HCT116 (cell line): Measurements from ENCODE around the gene GALNT6. TPM values are rescaled to one million over a fixed set of nuclear protein-coding genes. Genes with fewer than 3 reads are reported as not detected.

ENCODE experiments used
- ATAC-seq: fragments of 200-7000 bp; cut with Tn5 transposase; 2 replicates; pipeline ENCODE4 v1.9.1; 2020; ENCODE audit warnings: mild to moderate bottlenecking, moderate library complexity
- BruUV-seq: library from RNA; stranded (reverse); fragments of 400-500 nt; replicated peaks from 2 replicates; lab custom pipeline; 2021; lab: Mats Ljungman, UMichigan
- CTCF ChIA-PET: fragments of 300-600 bp; sonication (Branson Sonifier 250); formaldehyde crosslinking; loops from one replicate; lab custom pipeline; 2021; ENCODE audit warnings: antibody characterized with exemption; lab: Charles Lee
- POLR2A ChIA-PET: fragments of 300-600, 350-600 bp; sonication (Branson Sonifier 250); formaldehyde crosslinking; loops from one replicate; lab custom pipeline; 2021; ENCODE audit warnings: antibody characterized with exemption; lab: Charles Lee
- RAD21 ChIA-PET, 2 experiments: fragments of 300-600 bp; sonication (Branson Sonifier 250); formaldehyde crosslinking; loops; one replicate each; lab custom pipeline; 2023; ENCODE audit warnings: low total read pairs in 2 of 2; ENCODE audit not compliant: uncharacterized antibody in 2 of 2, unreplicated experiment in 2 of 2, low non-redundant PET in 1 of 2; lab: Charles Lee
- DNase-seq: peaks from one replicate; pipeline ENCODE4 v3.0.0-alpha.2; 2010; ENCODE audit warnings: low read depth, low spot score
- H2AFZ ChIP-seq: fragments of 200-600 bp; shearing (Covaris generic), sonication (generic); 2 replicates; pipeline ENCODE4 v1.6.1; 2017; ENCODE audit warnings: low read depth, mixed run types, mixed read lengths, antibody characterized with exemption, low read length; ENCODE audit not compliant: poor library complexity, severe bottlenecking
- H3K27ac ChIP-seq: 2 replicates; pipeline ENCODE4 v1.5.1; 2012; ENCODE audit warnings: low read depth, low read length
- H3K27me3 ChIP-seq: fragments of 200-600 bp; sonication (generic); 2 replicates; pipeline ENCODE4 v1.6.1; 2016; ENCODE audit warnings: mixed run types, low read length, mixed read lengths; ENCODE audit not compliant: insufficient read depth
- H3K36me3 ChIP-seq, 2 experiments: fragments of 200-500 bp in 1 of 2; fragments of 200-600 bp in 1 of 2; sonication (Bioruptor generic) in 1 of 2; sonication (generic) in 1 of 2; 2 replicates each; pipeline versions ENCODE4 v1.5.1 to v1.6.1; 2014 to 2016; ENCODE audit warnings: low read length in 2 of 2, inconsistent platforms in 1 of 2, mixed read lengths in 1 of 2, mixed run types in 1 of 2; ENCODE audit not compliant: insufficient read depth in 2 of 2, control insufficient read depth in 1 of 2
- H3K4me1 ChIP-seq, 2 experiments: fragments of 200-600 bp in 1 of 2; sonication (generic) in 1 of 2; 2 replicates each; pipeline versions ENCODE4 v1.5.1 to v1.6.1; 2012 to 2017; ENCODE audit warnings: low read length in 2 of 2, inconsistent platforms in 1 of 2, mild to moderate bottlenecking in 1 of 2, mixed read lengths in 1 of 2, mixed run types in 1 of 2, moderate library complexity in 1 of 2; ENCODE audit not compliant: insufficient read depth in 2 of 2, control insufficient read depth in 1 of 2
- H3K4me2 ChIP-seq: fragments of 200-600 bp; sonication (generic); 2 replicates; pipeline ENCODE4 v1.6.1; 2017; ENCODE audit warnings: mixed run types, low read length, mixed read lengths
- H3K4me3 ChIP-seq, 2 experiments: fragments of 200-600 bp in 1 of 2; sonication (generic) in 1 of 2; replicated peaks in 1 of 2; 2 replicates each; pipeline ENCODE4 v1.5.1; 2011 to 2016; ENCODE audit warnings: low read length in 2 of 2, control low read depth in 1 of 2, low read depth in 1 of 2, mild to moderate bottlenecking in 1 of 2, mixed read lengths in 1 of 2, mixed run types in 1 of 2
- H3K79me2 ChIP-seq: fragments of 200-600 bp; sonication (generic); 2 replicates; pipeline ENCODE4 v1.6.1; 2017; ENCODE audit warnings: mild to moderate bottlenecking, mixed run types, low read length, moderate library complexity, mixed read lengths; ENCODE audit not compliant: insufficient read depth
- H3K9ac ChIP-seq: fragments of 200-600 bp; sonication (generic); 2 replicates; pipeline ENCODE4 v1.6.1; 2016; ENCODE audit warnings: low read length, mixed read lengths
- H3K9me2 ChIP-seq: fragments of 200-600 bp; sonication (generic), shearing (Covaris generic); 2 replicates; pipeline ENCODE4 v1.6.1; 2017; ENCODE audit warnings: mixed run types, mild to moderate bottlenecking, moderate library complexity; ENCODE audit not compliant: insufficient read depth
- H3K9me3 ChIP-seq, 2 experiments: fragments of 200-500 bp in 1 of 2; fragments of 200-600 bp in 1 of 2; sonication (Bioruptor generic) in 1 of 2; sonication (generic) in 1 of 2; 2 replicates each; pipeline ENCODE4 v1.6.1; 2014 to 2017; ENCODE audit warnings: low read length in 2 of 2, mixed read lengths in 2 of 2, inconsistent platforms in 1 of 2, low read depth in 1 of 2, mild to moderate bottlenecking in 1 of 2, mixed run types in 1 of 2, moderate library complexity in 1 of 2; ENCODE audit not compliant: control insufficient read depth in 1 of 2, insufficient read depth in 1 of 2
- H4K20me1 ChIP-seq: fragments of 200-600 bp; sonication (generic), shearing (Covaris generic); 2 replicates; pipeline ENCODE4 v1.6.1; 2017; ENCODE audit warnings: mixed run types, mild to moderate bottlenecking, moderate library complexity; ENCODE audit not compliant: insufficient read depth
- EGR1 ChIP-seq: IDR thresholded peaks from 2 replicates; pipeline ENCODE4 v1.6.1; 2012; ENCODE audit warnings: low read depth
- JUND ChIP-seq: IDR thresholded peaks from 2 replicates; pipeline ENCODE4 v1.6.1; 2012
- RAD21 ChIP-seq: IDR thresholded peaks from 2 replicates; pipeline ENCODE4 v1.6.1; 2012; ENCODE audit warnings: low read depth, mild to moderate bottlenecking
- SP1 ChIP-seq: IDR thresholded peaks from 2 replicates; pipeline ENCODE4 v1.6.1; 2012; ENCODE audit warnings: low read depth
- SRF ChIP-seq: IDR thresholded peaks from 2 replicates; pipeline ENCODE4 v1.6.1; 2012; ENCODE audit warnings: low read depth
- ZBTB33 ChIP-seq: IDR thresholded peaks from 2 replicates; pipeline ENCODE4 v1.6.1; 2011; ENCODE audit warnings: mild to moderate bottlenecking, low read length, moderate library complexity; ENCODE audit not compliant: insufficient replicate concordance; ENCODE audit errors: extremely low read depth
- ZNF274 ChIP-seq: fragments of 200-500 bp; sonication (Bioruptor generic); IDR thresholded peaks from 2 replicates; pipeline ENCODE4 v1.6.1; 2014; ENCODE audit warnings: mild to moderate bottlenecking, low read depth, low read length, inconsistent platforms
- intact Hi-C: fragments of 100-400 bp; cut with micrococcal nuclease; formaldehyde crosslinking; loops from 2 replicates; pipeline ENCODE4 v1.10.0; 2022
- total RNA-seq: library from RNA; stranded (reverse); gene quantifications from one replicate; pipeline ENCODE4 v1.2.1, GENCODE V29; 2021; ENCODE audit not compliant: unreplicated experiment
- TF ChIP-seq, protein P1 (sequence below), 3 experiments: fragments of 200-600 bp in 1 of 3; sonication (generic) in 1 of 3; IDR thresholded peaks in 2 of 3; conservative IDR thresholded peaks in 1 of 3; 2 replicates each; pipeline ENCODE4 v1.5.1; 2012 to 2017; ENCODE audit warnings: low read depth in 2 of 3, low read length in 2 of 3, antibody characterized with exemption in 1 of 3, borderline replicate concordance in 1 of 3, control low read depth in 1 of 3, mild to moderate bottlenecking in 1 of 3, mixed read lengths in 1 of 3, mixed run types in 1 of 3, moderate library complexity in 1 of 3; ENCODE audit not compliant: insufficient read depth in 1 of 3
- TF ChIP-seq, protein P2 (sequence below): IDR thresholded peaks from 2 replicates; pipeline ENCODE4 v1.6.1; 2012

GALNT6 gene
- total RNA-seq, 1 experiment from 2014 or later = 16.4 TPM

GRCh38 chr12:51419425-51420193, 28.4 kb upstream of the GALNT6 start:
- no peaks in the 10 kb centered on the region for H3K79me2 ChIP-seq
- intact Hi-C loops = loop anchor here (2.0 kb wide), 2 partner anchors 395 to 561 kb away; a partner anchor contains a TSS
- H2AFZ ChIP-seq = no peak overlapping the region
- no peaks in the 10 kb centered on the region for H3K36me3 ChIP-seq
- no peak overlapping the region for H3K27ac ChIP-seq
- H3K9me3 ChIP-seq = no peaks in the 10 kb centered on the region
- RAD21 ChIA-PET = interaction anchor here in 1 of 2 experiments (1.1 kb wide), 1 partner anchor 113 kb away, joined by 3 read pairs; no protein-coding TSS in a partner anchor
- DNase-seq (no peak), ATAC-seq (peak; percentile 38; the same call in 1 of the 2 replicates)
- POLR2A ChIA-PET = no interaction called here
- H3K9me2 ChIP-seq = no peaks in the 10 kb centered on the region
- H3K4me2 ChIP-seq = no peak overlapping the region
- H3K27me3 ChIP-seq = no peaks in the 10 kb centered on the region; the same call in 1 of the 2 replicates
- H3K4me3 ChIP-seq = no peak overlapping the region
- no TSS peak for BruUV-seq
- H3K9ac ChIP-seq = no peak overlapping the region
- peaks cover 0 to 4% of the 10 kb centered on the region in 2 experiments; a peak in 1 of 4 replicates for H3K4me1 ChIP-seq
- TF ChIP-seq, protein P1, sequence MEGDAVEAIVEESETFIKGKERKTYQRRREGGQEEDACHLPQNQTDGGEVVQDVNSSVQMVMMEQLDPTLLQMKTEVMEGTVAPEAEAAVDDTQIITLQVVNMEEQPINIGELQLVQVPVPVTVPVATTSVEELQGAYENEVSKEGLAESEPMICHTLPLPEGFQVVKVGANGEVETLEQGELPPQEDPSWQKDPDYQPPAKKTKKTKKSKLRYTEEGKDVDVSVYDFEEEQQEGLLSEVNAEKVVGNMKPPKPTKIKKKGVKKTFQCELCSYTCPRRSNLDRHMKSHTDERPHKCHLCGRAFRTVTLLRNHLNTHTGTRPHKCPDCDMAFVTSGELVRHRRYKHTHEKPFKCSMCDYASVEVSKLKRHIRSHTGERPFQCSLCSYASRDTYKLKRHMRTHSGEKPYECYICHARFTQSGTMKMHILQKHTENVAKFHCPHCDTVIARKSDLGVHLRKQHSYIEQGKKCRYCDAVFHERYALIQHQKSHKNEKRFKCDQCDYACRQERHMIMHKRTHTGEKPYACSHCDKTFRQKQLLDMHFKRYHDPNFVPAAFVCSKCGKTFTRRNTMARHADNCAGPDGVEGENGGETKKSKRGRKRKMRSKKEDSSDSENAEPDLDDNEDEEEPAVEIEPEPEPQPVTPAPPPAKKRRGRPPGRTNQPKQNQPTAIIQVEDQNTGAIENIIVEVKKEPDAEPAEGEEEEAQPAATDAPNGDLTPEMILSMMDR (IDR thresholded peaks at IDR 0.05 in 2 of 3, conservative IDR thresholded peaks at IDR 0.05 in 1 of 3; ENCODE audit: borderline replicate concordance in 1 of 3, insufficient read depth in 1 of 3, low read depth in 2 of 3, low read length in 2 of 3) = peak in 1 of 3 experiments; percentile 8; a peak in 1 of 6 replicates
- TF ChIP-seq EGR1 (no peak), ZNF274 (no peak), SP1 (no peak), RAD21 (0 out of 2 replicates have a peak, but pooled peaks have one; percentile 20), ZBTB33 (no peak), SRF (no peak), JUND (no peak)
- TF ChIP-seq, protein P2, sequence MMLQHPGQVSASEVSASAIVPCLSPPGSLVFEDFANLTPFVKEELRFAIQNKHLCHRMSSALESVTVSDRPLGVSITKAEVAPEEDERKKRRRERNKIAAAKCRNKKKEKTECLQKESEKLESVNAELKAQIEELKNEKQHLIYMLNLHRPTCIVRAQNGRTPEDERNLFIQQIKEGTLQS = no peak
- CTCF ChIA-PET = interaction anchor here (0.7 to 5.5 kb wide), 6 partner anchors 112 to 606 kb away, joined by 3 to 55 read pairs (median 10); no protein-coding TSS in a partner anchor
- no peaks in the 10 kb centered on the region for H4K20me1 ChIP-seq
